ENCODE data around the gene SKOR1.

Gene SKOR1

DNA sequence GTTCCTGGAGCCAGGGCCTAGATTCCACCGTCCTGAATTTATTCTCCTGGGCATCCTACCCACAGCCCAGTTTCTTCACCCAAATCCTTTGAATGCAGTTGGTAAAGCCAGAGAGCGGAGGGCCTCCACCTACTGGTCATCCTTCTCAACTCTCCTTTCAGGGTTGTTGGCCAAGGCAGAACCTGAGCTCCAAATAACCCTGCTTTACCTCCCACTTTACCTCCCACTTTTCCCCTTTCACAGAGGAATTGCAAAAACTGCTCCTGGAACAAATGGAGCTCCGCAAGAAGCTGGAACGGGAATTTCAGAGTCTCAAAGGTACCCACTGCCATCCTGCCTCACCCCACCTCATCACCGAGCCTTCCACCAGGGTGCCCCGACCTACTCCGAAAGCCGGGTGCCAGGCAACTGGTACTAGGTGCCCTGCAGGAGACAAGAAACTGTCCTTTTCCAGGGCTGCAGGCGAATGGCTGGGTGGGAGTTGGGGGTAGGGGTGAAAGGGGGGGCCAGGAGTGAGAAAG, 6.8 kb downstream of the SKOR1 start:
- no peak for DNase-seq (ENCODE audit: low read depth, low spot score)

DNA sequence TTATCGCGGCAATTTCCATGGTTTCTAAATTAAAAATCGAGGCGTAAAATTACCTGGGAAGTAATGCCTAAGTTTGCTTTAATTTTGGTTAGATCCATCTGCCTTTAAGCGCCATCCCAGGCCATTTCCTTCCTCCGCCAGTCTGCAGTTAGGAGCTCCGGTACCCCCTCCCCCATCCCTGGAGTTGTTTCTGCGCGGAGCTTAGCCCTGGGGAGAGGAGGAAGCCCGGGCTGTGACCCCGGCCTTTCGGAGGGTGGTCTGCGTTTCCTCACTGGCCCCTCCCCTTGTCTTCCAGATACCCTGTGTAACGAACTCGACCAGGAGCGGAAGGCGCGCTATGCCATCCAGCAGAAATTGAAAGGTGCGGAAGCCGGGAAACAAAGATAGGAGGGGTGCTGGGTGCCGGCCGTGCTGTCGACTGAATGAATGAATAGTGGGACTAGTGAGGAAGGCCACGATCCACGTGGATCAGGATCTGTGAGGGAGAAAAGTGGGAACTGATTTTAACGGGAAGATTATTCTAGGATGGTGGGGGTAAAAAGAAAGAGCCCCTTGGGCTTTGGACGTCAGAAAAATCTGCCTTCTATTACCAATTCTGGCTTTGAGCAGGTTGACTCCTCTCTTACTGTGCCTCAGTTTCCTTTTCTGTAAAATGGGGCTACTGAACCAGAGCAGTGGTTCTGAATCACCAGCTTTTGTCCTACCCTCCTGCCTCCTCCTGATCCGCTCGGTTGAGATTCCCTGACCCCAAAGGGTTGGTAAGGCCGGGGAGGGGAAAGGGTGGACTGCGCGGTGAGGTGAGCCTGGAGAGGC, 7.8 kb downstream of the SKOR1 start:
- DNase-seq (ENCODE audit: low read depth, low spot score): no peak

DNA sequence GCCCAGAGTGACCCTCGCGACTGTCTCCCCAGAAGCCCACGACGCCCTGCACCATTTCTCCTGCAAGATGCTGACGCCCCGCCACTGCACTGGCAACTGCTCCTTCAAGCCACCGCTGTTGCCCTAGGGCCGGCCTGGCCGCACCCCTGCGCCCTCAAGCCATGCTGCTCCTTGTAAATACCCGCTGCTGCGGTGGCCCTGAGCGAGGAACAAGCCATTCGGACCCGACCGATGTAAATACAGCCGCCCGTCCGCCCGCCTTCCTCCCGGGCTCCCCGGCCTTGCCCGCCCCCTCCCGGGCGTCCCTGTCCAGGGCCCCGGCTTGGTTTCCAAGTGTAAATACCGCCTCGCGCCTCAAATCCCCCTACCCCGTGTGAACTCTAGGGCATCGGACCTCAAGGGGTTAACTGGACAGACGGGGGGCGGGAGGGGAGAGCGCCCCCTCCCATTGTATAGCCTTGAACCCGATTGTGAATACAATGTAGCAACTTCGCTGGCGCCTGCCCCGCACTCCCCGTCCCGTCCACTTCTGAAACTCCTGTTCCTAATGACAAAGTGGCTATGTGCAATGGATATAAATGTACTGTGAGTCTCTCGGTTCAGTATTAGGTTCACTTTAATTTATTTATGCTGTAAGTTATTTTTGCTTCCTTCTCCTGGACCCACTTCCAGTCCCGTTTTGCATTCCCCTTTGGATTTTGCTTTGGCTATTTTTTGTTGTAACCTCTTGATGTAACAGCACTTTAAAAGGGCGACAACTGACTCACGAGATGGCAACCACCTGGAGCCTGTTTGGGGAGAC, 8.6 kb downstream of the SKOR1 start:
- DNase-seq (ENCODE audit: low read depth, low spot score): no peak

DNA sequence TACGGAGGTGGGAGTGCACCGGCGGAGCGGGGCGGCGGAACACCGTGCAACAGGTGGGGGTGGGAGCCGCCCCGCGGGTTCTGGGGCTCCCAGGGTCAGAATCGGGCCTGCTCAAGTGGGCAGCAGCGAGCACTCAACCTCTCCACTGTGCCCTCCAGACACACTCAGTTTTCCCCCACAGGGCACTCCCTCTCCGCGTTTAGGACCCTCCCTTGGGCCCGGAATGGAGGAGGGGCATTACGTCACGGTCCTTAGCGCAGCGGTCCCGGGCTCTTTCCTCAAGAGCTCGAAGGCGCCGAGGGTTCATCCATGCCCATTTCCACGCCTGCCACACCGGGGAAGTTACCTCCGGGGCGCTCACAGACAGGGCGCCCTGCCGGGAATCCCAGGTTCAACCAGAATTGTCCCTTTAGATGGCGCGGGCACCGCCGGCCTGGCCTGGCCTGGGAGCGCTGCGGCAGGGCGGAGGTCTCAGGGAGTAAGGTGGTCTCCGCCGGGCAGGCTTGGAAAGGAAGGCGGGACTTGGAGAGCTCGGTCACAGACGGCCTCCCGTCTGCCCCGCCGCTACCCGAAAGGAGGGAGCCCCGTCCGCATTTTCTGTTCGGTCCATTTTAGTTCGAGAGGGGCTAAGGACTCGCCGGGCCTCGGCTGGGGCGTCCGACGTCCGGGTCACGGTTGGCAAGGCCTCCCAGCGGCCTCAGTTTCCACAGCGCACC, 9.4 kb downstream of the SKOR1 start:
- no peak for DNase-seq (ENCODE audit: low read depth, low spot score)

DNA sequence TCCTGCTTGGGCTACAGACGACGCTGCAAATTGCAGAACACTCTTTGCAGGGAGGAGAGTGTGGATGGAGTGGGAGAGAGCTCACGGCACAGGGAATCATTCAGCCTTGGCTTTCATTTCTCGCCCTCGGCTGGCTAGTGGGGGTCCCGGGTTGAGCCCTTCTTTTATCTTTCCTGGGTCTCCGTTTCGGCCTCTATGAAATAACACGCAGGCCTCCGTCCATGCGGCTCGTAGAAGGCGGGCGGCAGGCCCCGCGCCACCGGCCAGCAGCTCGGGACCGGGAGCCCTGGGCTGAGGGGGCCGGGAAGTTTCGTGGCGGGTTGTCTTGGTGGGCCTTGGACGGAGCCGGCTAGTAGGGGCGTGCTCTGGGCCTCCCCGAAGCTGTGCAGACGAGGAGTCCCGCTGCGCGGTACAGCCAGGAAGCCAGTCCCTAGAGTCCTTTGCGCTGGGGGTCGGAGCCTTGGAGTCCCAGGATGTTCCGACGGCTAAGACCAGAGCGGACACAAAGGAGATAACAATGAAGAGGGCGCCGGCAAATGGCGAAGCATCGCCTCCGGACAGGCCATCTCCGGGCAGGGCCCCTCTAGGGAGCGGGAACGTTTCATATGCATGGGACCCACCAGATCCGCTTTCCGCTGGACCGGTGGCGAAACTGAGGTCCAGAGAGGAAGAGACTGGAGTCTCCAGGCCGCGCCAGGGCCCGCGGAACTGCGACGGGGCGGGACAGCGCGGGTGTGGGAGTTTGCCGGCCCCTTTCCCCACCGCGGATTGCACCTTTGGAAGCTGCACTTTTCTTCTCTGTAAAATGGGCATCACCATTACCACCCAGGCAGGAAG, 10.2 kb downstream of the SKOR1 start:
- no peak for DNase-seq (ENCODE audit: low read depth, low spot score)

DNA sequence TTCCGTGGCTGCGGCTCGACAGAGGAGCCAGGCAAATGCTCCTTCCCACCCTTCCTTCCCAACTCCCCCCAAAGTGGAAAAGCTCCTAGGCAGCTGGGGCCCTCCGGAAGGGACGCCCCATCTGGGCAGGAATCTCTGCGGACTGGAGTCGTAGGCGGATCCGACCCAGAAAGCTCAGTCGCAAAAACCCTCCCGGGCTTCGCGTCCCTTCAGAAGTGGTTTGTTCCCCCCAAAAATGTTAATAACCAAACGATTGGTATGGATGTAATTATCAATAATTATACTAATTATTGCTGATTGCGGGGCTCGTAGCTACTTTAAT, 10.8 kb downstream of the SKOR1 start:
- no peak for DNase-seq (ENCODE audit: low read depth, low spot score)

DNA sequence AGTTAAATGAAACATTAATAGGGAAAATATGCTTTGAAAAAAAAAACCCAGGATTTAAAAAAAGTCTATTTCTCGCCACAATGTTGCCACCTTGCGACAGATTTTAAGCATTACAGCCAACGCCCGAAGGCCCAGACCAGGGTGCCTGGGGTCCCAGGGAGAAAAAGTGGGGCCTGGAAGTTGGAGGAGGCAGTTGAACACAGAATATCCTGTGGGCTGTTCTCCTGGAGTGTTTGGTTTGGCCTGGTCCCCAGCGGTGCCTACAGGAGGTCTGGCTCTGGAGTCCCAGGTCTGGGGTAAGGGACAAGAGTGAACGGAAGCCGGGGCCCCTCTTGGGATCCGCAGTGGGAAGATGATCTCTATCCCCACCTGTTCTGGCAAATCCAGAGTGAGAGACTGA, 11.2 kb downstream of the SKOR1 start:
- DNase-seq (ENCODE audit: low read depth, low spot score): no peak

DNA sequence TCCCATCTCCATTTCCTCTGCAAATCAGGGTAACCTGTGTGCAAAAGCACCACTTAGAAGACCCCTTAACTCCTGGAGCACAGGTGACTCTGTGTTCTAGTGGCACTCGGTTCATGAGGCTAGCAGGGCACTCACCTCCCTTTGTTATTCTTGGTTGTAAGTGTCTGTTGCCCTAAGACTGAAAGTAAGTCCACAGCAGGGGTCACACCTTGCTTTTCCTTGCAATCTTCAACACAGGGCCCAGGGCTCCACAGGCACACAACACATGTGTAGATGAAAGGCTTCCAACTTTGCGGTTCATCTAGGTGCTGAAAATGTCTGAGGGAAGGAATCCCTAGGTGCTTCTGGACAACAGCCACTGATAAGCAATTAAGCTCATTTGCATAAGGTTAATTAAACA, 11.6 kb downstream of the SKOR1 start:
- DNase-seq (ENCODE audit: low read depth, low spot score): no peak

DNA sequence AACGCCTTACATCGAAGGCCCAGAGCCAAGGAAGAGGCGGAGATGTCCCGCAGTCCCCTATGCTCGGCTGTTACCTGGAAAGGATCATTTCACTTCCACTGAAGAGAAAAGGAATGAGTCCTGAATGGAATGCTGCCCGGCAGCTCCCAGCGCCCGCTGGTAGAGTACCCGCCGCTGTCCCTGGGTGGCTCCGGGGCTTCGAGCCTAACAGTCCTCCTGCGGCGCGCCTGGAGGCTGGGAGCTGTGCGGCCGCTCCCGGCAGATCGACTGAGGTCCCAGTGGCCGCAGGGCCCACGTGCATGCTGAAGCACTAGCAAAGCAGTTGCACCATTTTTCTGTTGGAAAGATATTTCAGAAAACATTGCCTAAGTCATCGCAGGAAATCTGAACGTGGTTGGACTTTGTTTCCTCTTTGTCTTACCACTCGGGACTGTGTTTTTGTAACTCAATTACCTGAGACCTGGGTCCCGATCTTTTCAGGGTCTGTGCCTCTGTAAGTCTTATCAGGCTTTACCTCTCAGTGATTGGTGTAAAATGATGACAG, 13.6 kb downstream of the SKOR1 start:
- no peak for DNase-seq (ENCODE audit: low read depth, low spot score)

DNA sequence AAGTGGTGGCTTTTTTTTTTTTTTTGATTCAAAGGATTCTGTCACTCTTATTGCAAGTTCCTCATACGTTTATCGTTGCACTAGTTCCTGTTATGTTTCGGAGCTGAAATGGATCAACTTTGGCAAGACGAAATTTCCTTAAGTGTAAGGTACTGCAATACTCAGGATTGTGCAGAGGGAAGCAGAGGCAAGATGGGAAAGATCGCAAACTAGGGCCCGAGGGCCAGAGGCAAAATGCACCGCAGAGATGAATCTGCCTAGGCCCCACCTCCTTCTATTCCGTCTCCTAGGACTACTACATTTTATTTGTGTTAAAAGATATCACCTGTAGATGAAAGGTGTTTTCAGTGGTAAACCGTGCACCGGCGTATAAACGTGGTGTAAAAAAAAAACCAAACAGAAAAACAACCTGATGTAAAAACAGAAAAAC, 14.2 kb downstream of the SKOR1 start:
- no peak for DNase-seq (ENCODE audit: low read depth, low spot score)

DNA sequence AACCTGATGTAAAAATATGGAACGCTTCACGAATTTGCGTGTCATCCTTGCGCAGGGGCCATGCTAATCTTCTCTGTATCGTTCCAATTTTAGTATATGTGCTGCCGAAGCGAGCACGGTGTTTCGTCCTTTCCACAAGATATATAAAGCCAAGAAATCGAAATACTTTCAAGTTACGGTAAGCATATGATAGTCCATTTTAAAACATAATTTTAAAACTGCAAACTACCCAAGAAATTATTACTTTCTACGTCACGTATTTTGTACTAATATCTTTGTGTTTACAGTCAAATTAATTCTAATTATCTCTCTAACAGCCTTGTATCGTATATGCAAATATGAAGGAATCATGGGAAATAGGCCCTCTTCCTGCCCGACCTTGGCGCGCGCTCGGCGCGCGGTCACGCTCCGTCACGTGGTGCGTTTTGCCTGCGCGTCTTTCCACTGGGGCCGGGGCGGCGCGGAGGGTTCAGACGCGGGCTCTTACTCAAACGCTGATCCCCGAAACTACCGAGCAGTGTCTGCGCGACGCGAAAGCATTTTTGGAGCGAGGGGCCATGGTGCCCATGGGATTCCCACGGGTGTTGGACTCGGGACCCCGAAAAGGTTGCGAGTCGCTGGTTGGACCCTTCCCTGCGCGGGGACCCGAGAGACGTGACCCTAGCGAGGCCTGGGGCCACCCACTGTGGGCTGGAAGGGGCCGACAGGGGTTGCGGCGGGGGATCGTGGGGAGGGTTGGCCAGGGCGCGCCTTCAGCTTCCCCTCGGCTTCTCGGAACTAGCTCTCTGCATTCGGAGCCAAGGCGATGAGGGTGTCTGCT, 14.8 kb downstream of the SKOR1 start, which contains the start of gene RNU6-1:
RNU6-1 (minus strand) TSS at position 117 of the 820 bp plus-strand sequence.
- peak; percentile 91 for DNase-seq (ENCODE audit: low read depth, low spot score)

DNA sequence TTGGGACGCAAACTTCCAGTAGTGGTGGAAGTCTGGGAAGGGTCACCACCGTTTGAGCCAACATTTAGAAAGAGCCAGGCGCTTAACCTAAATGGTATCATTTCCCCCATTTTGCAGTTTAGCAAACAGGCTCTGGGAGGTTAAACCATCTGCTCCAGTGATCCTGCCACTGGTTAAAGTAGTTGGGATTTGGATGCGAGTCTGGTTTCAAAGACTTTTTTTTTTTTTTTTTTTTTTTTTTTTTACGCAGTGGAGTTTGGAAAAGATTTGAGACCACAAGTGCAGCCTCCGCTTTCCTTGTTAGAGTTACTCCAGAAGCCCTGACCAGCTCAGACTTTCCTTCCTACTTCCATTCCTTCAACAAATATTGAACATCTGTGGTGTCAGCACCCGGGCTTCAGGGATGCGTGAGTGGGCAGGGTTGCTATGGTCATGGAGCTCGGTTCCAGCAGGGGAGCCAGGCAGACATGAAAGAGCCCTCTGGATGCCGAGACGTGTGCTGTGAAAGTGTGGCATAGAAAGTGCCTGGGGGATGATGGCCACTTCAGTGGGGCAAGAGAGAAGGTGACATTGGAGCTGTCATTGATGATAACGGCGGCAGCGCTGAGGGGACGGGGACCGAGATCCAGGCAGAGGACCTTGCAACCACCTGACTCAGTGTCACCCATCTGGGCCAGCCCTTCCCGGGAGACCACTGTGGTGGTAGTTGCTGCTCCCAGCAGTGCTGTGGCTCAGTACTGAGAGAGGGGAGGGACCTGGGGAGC, 15.6 kb downstream of the SKOR1 start:
- DNase-seq (ENCODE audit: low read depth, low spot score): no peak

DNA sequence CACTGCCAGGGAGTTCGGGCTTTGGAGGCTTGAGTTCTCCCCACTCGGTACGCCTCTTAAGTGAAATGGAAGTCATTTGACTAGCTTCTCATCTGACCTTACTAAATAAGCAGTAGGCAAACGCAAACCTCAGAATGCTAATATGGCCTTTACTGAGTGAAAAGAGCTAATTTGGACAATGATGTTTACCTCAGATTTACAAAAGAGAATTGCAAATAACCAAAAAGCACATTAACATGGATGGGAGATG, 16.1 kb downstream of the SKOR1 start:
- no peak for DNase-seq (ENCODE audit: low read depth, low spot score)

DNA sequence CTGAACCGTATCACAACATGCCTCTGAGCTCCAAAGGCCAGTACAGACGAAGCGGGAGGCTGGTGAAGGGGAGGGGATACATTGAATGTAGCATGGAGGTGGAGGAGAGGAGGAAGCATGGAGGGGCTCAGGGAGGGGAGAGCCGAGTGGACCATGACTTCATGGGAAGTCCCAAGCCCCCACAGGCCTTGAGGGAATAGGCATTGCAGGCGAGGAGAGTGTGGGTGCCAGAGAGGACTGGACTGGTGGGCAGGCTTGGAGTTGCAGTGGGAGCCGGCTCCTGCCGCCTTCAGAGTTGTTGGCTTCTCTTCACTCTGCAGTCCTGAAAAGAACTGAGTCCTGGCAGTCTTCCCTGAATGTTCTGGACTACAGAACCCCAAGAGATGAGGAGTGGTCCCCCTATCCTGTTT, 17.8 kb downstream of the SKOR1 start:
- no peak for DNase-seq (ENCODE audit: low read depth, low spot score)

DNA sequence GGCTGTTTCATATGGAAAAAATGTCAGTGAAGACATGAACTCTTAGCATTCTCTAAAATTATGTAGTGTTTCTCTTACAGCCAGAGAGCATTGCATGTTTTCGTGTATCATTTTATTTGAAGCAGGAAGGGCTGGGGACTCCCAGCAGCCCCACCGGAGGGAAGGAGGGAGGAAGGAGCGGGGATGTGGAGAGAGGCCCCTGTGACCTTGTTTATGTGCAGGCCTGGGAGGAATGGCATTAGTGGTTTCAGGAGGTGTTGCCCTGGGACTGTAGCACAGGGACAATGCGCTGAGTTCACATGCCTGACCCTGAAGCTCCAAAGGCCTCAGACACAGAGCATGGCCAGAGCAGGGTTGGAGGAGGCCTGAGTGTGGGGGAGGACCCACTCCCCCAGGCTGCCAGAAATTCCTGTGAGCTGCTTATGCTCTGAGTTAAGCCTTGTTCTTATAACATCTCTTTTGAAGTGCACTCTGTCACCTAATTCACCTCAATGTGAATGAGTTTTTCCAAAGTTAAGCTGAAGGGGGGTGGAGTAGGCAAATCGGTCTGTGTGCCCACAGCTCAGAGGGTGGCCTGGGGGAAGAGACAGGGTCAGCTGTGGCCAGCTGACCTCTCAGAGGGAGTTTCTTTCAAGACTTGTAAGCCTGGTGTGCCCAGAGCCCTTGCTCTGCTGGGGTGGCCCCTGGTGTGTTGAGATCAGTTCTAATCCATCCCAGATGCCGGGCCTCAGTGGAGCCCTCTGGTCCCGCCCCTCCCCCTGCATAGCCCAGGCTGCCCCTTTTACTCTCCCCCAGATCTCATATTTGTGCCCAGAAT, 18.5 kb downstream of the SKOR1 start:
- no peak for DNase-seq (ENCODE audit: low read depth, low spot score)

DNA sequence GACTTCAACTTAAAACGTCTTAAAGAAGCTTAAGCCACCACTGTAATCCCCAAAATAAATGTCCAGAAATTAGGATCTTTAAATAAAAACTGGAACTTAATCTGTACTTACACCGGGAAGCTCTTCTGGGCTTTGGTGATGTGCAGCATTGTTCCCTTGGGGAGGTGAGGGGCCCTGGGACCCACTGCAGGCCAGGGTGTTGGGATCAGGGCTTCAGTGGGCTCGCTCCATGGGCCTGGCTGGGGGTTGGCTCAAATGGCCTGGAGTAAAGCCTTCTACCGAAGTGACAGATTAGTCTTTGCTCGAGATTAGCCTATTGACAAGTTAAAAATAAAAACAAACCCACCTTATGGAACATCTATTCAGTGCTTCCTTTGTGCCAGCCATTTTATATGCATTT, 20.7 kb downstream of the SKOR1 start:
- no peak for DNase-seq (ENCODE audit: low read depth, low spot score)

DNA sequence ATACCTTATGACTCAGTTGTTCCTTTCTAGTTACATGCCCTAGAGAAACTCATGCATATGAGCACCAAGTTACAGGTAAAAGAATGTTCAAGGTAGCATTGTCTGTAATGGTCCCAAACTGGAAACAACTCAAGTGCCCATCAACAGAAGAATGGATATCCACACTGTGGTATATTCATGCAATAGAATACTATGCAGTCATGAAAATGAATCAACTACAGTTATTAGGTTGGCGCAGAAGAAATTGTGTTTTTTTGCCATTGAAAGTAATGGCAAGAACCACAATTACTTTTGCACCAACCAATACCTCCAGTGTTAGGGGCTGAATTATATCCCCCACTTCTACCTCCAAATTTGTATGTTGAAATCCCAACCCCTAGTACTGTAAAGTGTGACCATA, 24.2 kb downstream of the SKOR1 start:
- no peak for DNase-seq (ENCODE audit: low read depth, low spot score)

DNA sequence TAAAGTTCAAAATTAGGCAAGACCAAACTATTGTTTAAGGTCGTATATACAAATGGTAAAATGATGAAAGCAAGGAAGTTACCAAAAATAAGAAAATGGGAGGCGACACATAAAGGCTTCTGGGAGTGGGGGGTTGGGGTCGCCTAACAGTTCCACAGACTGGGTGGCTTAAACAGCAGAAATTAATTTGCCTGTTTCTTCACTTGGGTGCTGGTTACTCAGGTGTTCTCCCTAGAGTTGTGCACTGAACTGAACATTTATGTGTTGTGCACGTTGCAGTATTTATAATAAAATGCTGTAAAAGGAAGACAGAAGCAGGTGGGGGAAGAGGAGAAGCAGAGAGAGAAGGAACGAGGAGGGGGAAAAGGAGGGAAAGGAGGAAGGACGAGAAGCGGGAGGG, 25.0 kb downstream of the SKOR1 start:
- DNase-seq (ENCODE audit: low read depth, low spot score): no peak

All from activated naive CD8-positive, alpha-beta T cell treated with anti-CD3 and anti-CD28 coated beads, Interleukin-2, amount 50 U/mL, for 16 hours (primary cell).